Activated T-cell treated with anti-CD3 and anti-CD28 coated beads for 24 hours (primary cell): Measurements from ENCODE around the gene EHF.

Source experiments
- DNase-seq: peaks from one replicate; pipeline ENCODE4 v3.0.0-alpha.2; 2020; ENCODE audit warnings: low read depth

Gene EHF

GRCh38 chr11:34625576-34625975 is 4.7 kb downstream of the EHF start:
- DNase-seq, result no peak

- no peak for DNase-seq
These were observed 5.5 kb downstream of the EHF start for GRCh38 chr11:34626393-34626792.

- no peak for DNase-seq
These were observed 6.3 kb downstream of the EHF start for GRCh38 chr11:34627197-34627596.

GRCh38 chr11:34629711-34630110 is 8.8 kb downstream of the EHF start:
- DNase-seq, result no peak

- DNase-seq, result no peak
These were observed 9.7 kb downstream of the EHF start for GRCh38 chr11:34630544-34630943.

GRCh38 chr11:34631297-34631696 is 10.4 kb downstream of the EHF start:
- DNase-seq, result no peak

- no peak for DNase-seq
These were observed 10.8 kb downstream of the EHF start for GRCh38 chr11:34631737-34632104.

- no peak for DNase-seq
These were observed 11.4 kb downstream of the EHF start for GRCh38 chr11:34632105-34632791.

GRCh38 chr11:34633640-34633989 is 12.7 kb downstream of the EHF start:
- no peak for DNase-seq

- no peak for DNase-seq
These were observed 13.2 kb downstream of the EHF start for GRCh38 chr11:34633990-34634693.

- no peak for DNase-seq
These were observed 13.8 kb downstream of the EHF start for GRCh38 chr11:34634694-34635062.

GRCh38 chr11:34636127-34636526 is 15.2 kb downstream of the EHF start:
- no peak for DNase-seq

GRCh38 chr11:34637303-34637702 is 16.4 kb downstream of the EHF start:
- DNase-seq, result no peak

GRCh38 chr11:34638897-34639296 is 18.0 kb downstream of the EHF start:
- no peak for DNase-seq

- DNase-seq, result no peak
These were observed 18.7 kb downstream of the EHF start for GRCh38 chr11:34639545-34639944.

- no peak for DNase-seq
These were observed 19.4 kb downstream of the EHF start for GRCh38 chr11:34640050-34640923.

GRCh38 chr11:34640924-34641275 is 20.0 kb downstream of the EHF start:
- DNase-seq, result no peak

GRCh38 chr11:34641456-34641855 is 20.6 kb downstream of the EHF start:
- DNase-seq, result no peak

GRCh38 chr11:34642001-34642554 is 21.2 kb downstream of the EHF start:
- DNase-seq, result no peak

- DNase-seq, result no peak
These were observed 22.0 kb downstream of the EHF start for GRCh38 chr11:34642873-34643272.

- no peak for DNase-seq
These were observed 22.4 kb downstream of the EHF start for GRCh38 chr11:34643311-34643710.

- DNase-seq, result no peak
These were observed 23.0 kb downstream of the EHF start for GRCh38 chr11:34643846-34644245.
